ENCODE results near the gene HEXD.

GRCh38 chr17:82374626-82375331, 43.4 kb upstream of the HEXD start:
- no peak for TF ChIP-seq POLR2A (IDR thresholded peaks at IDR 0.05)
- TF ChIP-seq CTCF (IDR thresholded peaks at IDR 0.05) = no peak
